GM06990 (cell line): ENCODE data around the gene ATPAF1.

Experiments used
- DNase-seq: peaks from one replicate; pipeline ENCODE4 v3.0.0-alpha.2; 2011; ENCODE audit not compliant: insufficient read length; ENCODE audit errors: extremely low read depth
- H3K27me3 ChIP-seq: replicated peaks from 2 replicates; pipeline ENCODE4 v1.6.0; 2011; ENCODE audit warnings: low read length; ENCODE audit not compliant: control insufficient read depth, insufficient read depth
- H3K36me3 ChIP-seq: 2 replicates; pipeline ENCODE4 v1.5.1; 2011; ENCODE audit warnings: low read length; ENCODE audit not compliant: control insufficient read depth, insufficient read depth
- H3K4me3 ChIP-seq: replicated peaks from 2 replicates; pipeline ENCODE4 v1.5.1; 2011; ENCODE audit warnings: low read depth, mild to moderate bottlenecking, control low read depth, low read length
- TF ChIP-seq, protein P1 (sequence below): IDR thresholded peaks from 2 replicates; pipeline ENCODE4 v1.5.1; 2011; ENCODE audit warnings: low read length, control low read depth, mild to moderate bottlenecking, inconsistent platforms; ENCODE audit not compliant: insufficient read depth, poor library complexity, severe bottlenecking

The ATPAF1 gene

DNA sequence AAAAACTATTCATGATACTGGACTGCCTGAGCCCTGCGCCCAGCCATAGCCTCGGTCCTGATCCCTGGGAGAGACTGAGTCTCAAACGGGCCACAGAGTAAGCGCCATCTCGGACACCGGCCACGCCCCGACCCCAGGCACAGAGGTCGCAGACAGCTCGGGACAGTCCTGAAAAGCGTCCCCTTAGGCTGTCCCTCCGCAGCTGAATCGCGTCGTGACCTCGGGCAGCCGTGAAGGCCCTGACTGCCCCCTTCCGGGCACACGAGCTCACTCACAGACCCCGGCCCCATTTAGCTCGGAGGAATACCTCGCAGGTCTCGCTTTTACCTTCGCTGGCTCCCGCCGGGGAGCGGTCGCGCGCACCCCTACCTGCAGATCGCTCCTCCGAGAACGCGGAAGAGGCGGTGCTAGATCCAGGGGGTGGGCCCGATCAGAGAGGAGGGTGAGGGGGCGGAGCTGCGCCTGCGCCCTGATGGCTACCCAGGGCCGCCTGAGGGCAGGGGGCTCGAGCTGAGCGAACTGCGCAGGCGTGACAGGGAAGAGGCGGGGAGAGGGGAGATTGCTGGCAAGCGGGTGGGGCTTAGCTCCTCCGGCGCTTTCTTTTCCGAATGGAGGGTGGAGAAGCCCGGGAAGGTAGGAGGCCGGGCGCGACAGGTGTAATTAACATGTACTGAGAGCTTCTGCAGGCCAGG is 64.2 kb downstream of the ATPAF1 start, which contains the start of gene MKNK1:
Gene MKNK1, minus strand, starts transcription at position 411 of the 692 bp plus-strand sequence. CDS start 20,941 bp downstream, outside the sequence.
- TF ChIP-seq, protein P1, sequence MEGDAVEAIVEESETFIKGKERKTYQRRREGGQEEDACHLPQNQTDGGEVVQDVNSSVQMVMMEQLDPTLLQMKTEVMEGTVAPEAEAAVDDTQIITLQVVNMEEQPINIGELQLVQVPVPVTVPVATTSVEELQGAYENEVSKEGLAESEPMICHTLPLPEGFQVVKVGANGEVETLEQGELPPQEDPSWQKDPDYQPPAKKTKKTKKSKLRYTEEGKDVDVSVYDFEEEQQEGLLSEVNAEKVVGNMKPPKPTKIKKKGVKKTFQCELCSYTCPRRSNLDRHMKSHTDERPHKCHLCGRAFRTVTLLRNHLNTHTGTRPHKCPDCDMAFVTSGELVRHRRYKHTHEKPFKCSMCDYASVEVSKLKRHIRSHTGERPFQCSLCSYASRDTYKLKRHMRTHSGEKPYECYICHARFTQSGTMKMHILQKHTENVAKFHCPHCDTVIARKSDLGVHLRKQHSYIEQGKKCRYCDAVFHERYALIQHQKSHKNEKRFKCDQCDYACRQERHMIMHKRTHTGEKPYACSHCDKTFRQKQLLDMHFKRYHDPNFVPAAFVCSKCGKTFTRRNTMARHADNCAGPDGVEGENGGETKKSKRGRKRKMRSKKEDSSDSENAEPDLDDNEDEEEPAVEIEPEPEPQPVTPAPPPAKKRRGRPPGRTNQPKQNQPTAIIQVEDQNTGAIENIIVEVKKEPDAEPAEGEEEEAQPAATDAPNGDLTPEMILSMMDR = peak; percentile 13
- no peaks in the 10 kb centered on the region for H3K27me3 ChIP-seq
- H3K4me3 ChIP-seq = peak within 1 kb of the TSS; percentile 94
- peak; percentile 96 for DNase-seq
- peaks cover 10% of the 10 kb centered on the region for H3K36me3 ChIP-seq

- no peaks in the 10 kb centered on the region for H3K27me3 ChIP-seq
- TF ChIP-seq, protein P1 = no peak
- peak overlapping the region; percentile 94 for H3K4me3 ChIP-seq
- peaks cover 5% of the 10 kb centered on the region for H3K36me3 ChIP-seq
- no peak for DNase-seq
These were observed 64.7 kb downstream of the ATPAF1 start for GRCh38 chr1:46603481-46603857.

GRCh38 chr1:46601257-46602007 is 66.7 kb downstream of the ATPAF1 start:
- TF ChIP-seq, protein P1 = no peak
- no peak for DNase-seq
- no peaks in the 10 kb centered on the region for H3K27me3 ChIP-seq
- H3K36me3 ChIP-seq = no peaks in the 10 kb centered on the region; the same call in 1 of the 2 replicates
- no peak overlapping the region for H3K4me3 ChIP-seq

DNA sequence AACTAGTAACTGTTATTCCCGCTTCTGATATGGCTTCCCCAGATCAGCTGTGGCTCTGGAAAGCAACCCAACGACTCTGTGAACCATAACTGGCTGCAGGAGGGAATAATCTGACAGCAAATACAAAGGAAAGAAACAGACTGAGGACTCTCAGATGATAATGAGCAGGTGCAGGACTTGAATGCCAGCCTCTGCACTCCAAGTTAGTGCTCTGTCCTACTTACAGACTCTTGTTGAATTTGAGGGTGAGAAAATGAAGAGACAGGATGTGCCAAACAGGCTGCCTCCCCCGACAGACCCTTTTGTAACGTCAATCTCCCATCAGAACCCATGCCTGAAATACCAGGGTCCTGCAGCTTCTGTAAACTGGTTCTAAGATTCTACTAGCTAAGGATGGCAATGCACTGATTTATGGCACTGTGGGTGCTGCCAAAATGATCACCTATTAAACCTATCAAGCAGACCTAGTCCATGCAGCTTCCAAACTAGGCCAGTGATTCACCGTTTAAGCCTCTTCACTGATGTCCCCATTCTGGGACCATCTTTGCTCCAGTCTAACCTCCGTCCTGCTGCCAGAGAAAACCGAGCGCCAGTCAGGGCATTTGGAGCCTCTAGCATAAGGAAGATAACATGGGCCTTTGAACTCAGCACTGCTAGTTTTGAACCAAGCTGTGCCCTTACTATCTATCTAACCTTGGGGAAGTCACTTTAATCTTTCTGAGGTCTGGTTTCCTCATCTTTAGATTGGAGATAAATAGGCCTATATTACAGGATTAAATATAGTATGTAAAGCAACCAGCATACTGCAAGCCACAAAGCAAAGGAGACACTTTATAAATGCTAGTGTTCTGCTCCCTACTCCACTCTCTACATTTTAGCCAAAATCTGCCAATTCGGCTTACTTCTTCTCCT is 68.8 kb downstream of the ATPAF1 start:
- no peak overlapping the region for H3K4me3 ChIP-seq
- no peak for DNase-seq
- H3K27me3 ChIP-seq = no peaks in the 10 kb centered on the region
- TF ChIP-seq, protein P1 = no peak
- H3K36me3 ChIP-seq = no peaks in the 10 kb centered on the region; the same call in 1 of the 2 replicates

GRCh38 chr1:46596846-46597245 is 71.3 kb downstream of the ATPAF1 start:
- no peak for DNase-seq
- no peak overlapping the region for H3K4me3 ChIP-seq
- H3K27me3 ChIP-seq = no peaks in the 10 kb centered on the region
- TF ChIP-seq, protein P1 = no peak
- H3K36me3 ChIP-seq = peaks cover 9% of the 10 kb centered on the region
